Uterus (tissue), 4 donors: ENCODE data around the gene PRIM2. TPM values are rescaled to one million over a fixed set of nuclear protein-coding genes. Genes with fewer than 3 reads are reported as not detected.
A peak's percentile ranks its signal among the peaks of the same experiment; 100 is the strongest.
"Not testable (repeated sequence)": the region's sequence is repeated elsewhere in the genome, so short reads cannot be mapped to it uniquely, and the experiment has no call there.

ENCODE experiments used
- DNase-seq, 2 donors: peaks; one replicate each; pipeline ENCODE4 v3.0.0-alpha.2; 2019 to 2020
- H3K27ac ChIP-seq, 2 donors: fragments of 200-600 bp; sonication (generic); 1 replicate in 1 of 2; 2 replicates in 1 of 2; pipeline ENCODE4 v1.5.1; 2016 to 2018
- H3K27me3 ChIP-seq, 2 donors: fragments of 200-600 bp; sonication (generic); one replicate each; pipeline ENCODE4 v1.5.1; 2018 to 2019; ENCODE audit warnings: control low read depth in 1 of 2
- H3K36me3 ChIP-seq, 2 donors: fragments of 200-600 bp; sonication (generic); one replicate each; pipeline ENCODE4 v1.5.1; 2019; ENCODE audit warnings: control low read depth in 1 of 2
- H3K4me1 ChIP-seq, 2 donors: fragments of 200-600 bp; sonication (generic); one replicate each; pipeline ENCODE4 v1.5.1; 2018 to 2019; ENCODE audit warnings: control low read depth in 1 of 2
- H3K4me3 ChIP-seq, 2 donors: fragments of 200-600 bp; sonication (generic); 1 replicate in 1 of 2; 2 replicates in 1 of 2; pipeline ENCODE4 v1.5.1; 2018 to 2019; ENCODE audit warnings: mild to moderate bottlenecking in 1 of 2
- H3K9me3 ChIP-seq, 2 donors: fragments of 200-600 bp; sonication (generic); one replicate each; pipeline ENCODE4 v1.5.1; 2019; ENCODE audit warnings: control low read depth in 1 of 2
- POLR2A ChIP-seq, 2 donors: fragments of 450-650 bp; IDR thresholded peaks; one replicate each; pipeline ENCODE4 v1.6.1; 2016; ENCODE audit warnings: antibody characterized with exemption in 2 of 2, mild to moderate bottlenecking in 1 of 2, moderate library complexity in 1 of 2
- intact Hi-C: fragments of 100-400 bp; cut with DNase I; formaldehyde crosslinking; loops from one replicate; pipeline ENCODE4 v1.15.1; 2023; ENCODE audit warnings: low total_unique reads
- total RNA-seq, 4 donors: library from RNA; depleted of rRNA in 3 of 4; stranded (reverse); fragments of >200 nt in 3 of 4; gene quantifications; one replicate each; pipeline versions ENCODE4 v1.1.0 to v1.2.4, GENCODE V29; 2014 to 2023
- TF ChIP-seq, protein P1 (sequence below), 4 experiments: fragments of 200-600 bp in 2 of 4; fragments of 450-650 bp in 2 of 4; sonication (generic) in 2 of 4; IDR thresholded peaks; one replicate each; pipeline ENCODE4 v1.5.1; 2016 to 2019; ENCODE audit warnings: antibody characterized with exemption in 4 of 4, mild to moderate bottlenecking in 2 of 4, moderate library complexity in 1 of 4
- donor health status: DM: yes; HTN: yes; CAD: no.

Gene PRIM2
- total RNA-seq, 4 donors from 2014 or later, result 2.4 to 46.9 (median 23.1) TPM

DNA sequence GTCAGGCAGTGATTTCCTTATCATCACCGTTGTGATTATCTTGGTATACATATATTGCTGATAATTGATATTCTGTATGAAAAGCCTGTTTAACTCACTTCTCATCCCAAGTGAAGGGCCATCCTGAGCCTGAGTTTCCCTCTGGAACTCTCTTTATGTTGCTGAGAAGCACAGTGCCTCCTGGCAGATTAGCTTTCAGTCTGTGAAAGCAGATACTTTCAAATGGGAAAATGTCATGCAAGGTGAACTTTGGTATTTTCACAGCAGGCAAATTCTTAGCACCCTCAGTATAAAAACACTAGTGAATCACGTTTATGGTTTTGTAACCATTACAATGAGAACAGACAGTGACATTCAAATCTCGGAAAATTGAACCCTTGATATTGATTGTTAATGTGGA lies 151.6 kb downstream of the PRIM2 start:
- no peak for TF ChIP-seq POLR2A (IDR thresholded peaks at IDR 0.05)
- TF ChIP-seq, protein P1, sequence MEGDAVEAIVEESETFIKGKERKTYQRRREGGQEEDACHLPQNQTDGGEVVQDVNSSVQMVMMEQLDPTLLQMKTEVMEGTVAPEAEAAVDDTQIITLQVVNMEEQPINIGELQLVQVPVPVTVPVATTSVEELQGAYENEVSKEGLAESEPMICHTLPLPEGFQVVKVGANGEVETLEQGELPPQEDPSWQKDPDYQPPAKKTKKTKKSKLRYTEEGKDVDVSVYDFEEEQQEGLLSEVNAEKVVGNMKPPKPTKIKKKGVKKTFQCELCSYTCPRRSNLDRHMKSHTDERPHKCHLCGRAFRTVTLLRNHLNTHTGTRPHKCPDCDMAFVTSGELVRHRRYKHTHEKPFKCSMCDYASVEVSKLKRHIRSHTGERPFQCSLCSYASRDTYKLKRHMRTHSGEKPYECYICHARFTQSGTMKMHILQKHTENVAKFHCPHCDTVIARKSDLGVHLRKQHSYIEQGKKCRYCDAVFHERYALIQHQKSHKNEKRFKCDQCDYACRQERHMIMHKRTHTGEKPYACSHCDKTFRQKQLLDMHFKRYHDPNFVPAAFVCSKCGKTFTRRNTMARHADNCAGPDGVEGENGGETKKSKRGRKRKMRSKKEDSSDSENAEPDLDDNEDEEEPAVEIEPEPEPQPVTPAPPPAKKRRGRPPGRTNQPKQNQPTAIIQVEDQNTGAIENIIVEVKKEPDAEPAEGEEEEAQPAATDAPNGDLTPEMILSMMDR (IDR thresholded peaks at IDR 0.05), result no peak

DNA sequence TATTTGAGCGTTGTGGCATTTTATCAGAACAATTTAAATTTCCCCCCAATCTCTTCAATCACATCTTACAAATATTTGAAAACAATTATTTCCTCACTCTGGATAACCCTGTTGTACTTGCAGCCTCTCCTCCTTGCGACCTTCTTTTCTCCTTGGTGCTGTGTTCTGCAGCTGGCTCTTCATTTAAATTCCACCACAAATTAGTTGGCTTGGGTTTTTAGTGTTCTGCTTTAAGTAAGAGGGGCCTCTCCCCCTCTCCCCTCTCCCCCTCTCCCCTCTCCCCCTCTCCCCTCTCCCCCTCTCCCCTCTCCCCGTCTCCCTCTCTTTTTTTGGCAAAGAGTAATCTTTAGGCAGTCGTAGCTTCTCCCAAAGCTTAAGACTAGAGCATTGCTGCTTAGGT lies 152.7 kb downstream of the PRIM2 start:
- DNase-seq, H3K4me3 ChIP-seq, H3K27me3 ChIP-seq, H3K4me1 ChIP-seq, H3K9me3 ChIP-seq, H3K27ac ChIP-seq, H3K36me3 ChIP-seq, intact Hi-C loops: not testable (repeated sequence)

More for the DNA sequence above, 151.6 kb downstream of the PRIM2 start:
- Histone ChIP-seq H3K9me3 (no peaks in the 10 kb centered on the region), H3K4me1 (no peaks in the 10 kb centered on the region), H3K4me3 (no peak overlapping the region), H3K27ac (no peak overlapping the region), H3K36me3 (no peaks in the 10 kb centered on the region), H3K27me3 (no peaks in the 10 kb centered on the region)
- no peak for DNase-seq
- intact Hi-C loops, result no loop called here

DNA sequence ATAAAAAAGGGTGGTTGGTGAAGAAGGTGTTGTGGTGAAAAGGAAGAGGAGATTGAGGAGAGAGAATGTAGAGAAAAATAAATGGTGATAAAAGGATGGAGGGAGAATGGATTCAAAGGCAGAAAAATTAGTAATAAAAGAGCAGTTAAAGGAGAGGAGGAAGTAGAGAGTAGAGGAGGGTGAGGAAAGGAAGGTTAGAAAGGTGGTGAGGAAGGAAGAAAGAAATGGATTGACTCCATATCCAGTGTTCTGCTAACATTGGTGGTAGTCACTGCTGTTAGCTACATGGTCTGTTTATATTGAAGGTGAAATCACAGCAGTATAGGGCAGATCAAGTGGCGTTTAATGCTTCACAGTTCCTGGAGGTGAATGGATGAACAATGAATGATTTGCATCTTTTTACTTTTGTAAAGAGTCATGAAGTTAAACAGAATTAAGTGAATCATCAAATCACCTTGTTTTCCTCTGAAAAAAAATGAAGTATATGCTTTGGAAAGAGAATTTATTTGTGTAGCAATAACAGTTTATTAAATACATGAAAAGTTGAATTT lies 154.0 kb downstream of the PRIM2 start:
- H3K27me3 ChIP-seq, H3K4me1 ChIP-seq, H3K9me3 ChIP-seq, intact Hi-C loops, H3K36me3 ChIP-seq, DNase-seq, H3K4me3 ChIP-seq: not testable (repeated sequence)
- peak overlapping the region; percentile 73 to 87 for H3K27ac ChIP-seq

DNA sequence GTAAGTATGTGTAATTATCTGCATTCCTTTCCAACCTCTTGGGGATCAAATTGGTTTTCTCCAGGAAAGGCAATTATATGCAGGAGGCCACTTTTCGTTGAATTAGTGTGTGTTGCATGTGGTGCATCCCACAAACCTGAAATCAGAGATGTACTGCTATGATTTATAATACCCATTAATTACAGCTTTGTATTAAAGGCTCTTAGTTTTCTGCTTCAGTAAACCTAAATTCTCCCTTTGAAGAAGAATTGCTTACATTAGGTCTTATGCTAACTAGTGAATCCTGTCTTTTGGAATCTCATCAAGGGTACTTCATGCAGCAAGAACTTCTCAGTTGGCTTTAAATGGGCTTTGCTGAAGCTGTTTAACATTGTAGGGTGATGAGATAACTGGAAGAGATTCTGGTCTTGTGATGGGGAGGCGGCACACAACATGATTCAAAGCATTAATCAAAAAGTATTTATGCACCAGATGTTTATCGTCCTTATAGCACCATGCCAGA lies 155.5 kb downstream of the PRIM2 start:
- H3K4me3 ChIP-seq, H3K36me3 ChIP-seq, intact Hi-C loops, H3K4me1 ChIP-seq, H3K9me3 ChIP-seq, H3K27me3 ChIP-seq: not testable (repeated sequence)
- DNase-seq, result peak in 1 of 2 donors; percentile 54
- peak overlapping the region; percentile 73 to 87 for H3K27ac ChIP-seq

DNA sequence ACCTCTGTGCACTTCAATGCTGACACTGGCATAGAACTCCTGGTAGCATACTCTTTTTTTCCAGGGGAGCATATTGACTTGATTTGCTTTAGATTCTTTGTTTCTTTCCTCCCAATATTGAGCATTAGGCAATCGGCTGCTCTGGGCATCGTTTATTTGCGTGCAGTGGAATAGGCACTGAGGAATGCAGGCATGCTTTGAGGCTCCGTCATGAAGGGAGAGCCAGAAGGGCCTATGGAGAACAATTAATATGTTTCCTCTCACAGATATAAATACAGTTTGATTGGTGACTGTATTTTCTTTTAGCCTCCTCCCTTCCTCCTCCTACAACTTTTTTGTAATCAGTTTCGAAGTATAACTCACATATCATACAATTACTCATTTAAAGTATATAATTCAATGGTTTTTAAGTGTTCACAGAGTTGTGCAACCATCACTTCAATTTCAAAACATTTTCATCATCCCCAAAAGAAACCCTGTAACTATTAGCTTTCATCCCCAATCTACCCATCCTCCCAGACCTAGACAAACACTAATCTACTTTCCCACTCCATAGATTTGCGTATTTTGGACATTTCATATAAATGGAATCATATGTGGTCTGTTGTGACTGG lies 157.5 kb downstream of the PRIM2 start:
- intact Hi-C loops, H3K9me3 ChIP-seq, H3K4me1 ChIP-seq, DNase-seq, H3K27me3 ChIP-seq, H3K36me3 ChIP-seq, H3K27ac ChIP-seq, H3K4me3 ChIP-seq: not testable (repeated sequence)

DNA sequence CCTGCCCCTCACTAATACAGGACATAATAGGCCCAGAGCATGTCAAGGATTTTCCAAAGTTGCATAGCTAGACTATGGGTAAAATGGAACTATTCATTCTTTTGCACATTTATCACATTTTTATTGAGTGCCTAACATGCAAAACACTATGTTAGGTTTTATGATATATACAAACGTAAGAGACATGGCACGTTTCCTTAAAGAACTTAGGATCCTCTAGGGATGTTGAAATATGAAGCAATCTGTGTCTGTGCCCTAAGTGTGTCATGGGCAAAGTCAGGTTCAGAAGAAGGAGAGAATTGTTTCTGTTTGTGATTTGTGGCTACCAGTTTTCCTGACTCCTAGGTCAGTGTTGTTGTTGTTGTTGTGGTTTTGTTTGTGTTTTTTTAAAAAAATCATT lies 158.2 kb downstream of the PRIM2 start:
- intact Hi-C loops, H3K36me3 ChIP-seq, H3K9me3 ChIP-seq, H3K4me3 ChIP-seq, H3K27ac ChIP-seq, H3K4me1 ChIP-seq, H3K27me3 ChIP-seq, DNase-seq: not testable (repeated sequence)

DNA sequence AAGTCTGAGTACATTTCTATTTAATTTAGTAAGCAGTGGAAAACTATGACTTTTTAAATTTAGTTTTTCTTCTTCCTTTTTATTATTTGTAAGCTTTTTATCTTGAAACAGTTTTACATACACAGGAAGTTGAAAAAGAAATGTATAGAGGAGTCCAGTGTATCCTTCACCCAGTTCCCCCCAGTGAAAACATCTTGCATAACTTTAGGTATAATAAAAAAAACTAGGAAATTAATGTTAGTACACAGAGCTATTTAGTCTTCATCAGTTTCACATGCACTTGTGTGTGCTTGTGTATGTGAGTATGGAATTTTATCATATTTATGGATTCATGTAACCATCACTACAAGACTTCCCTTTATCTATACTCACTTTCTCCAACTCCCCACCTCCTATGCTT lies 162.8 kb downstream of the PRIM2 start:
- H3K27ac ChIP-seq, result peak overlapping the region in 1 of 2 donors; percentile 81
- H3K9me3 ChIP-seq, H3K4me1 ChIP-seq, H3K36me3 ChIP-seq, DNase-seq, H3K4me3 ChIP-seq, H3K27me3 ChIP-seq, intact Hi-C loops: not testable (repeated sequence)

DNA sequence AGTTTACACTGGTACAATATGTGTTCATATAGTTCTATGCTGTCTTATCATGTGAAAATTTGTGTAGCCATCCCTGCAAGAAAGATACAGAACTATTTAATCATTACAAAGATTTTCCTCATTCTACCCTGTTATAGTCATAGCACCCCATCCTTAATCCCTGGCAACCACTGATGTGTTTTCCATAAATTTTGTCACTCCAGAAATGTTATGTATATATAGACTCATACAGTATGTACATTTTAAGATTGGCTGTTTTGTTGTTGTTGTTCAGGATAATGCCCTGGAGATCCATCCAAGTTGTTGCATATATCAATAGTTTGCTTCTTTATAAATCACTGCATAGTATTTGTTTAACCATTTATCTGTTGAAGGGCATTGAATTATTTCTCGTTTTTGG lies 163.7 kb downstream of the PRIM2 start:
- intact Hi-C loops, DNase-seq, H3K9me3 ChIP-seq: not testable (repeated sequence)

DNA sequence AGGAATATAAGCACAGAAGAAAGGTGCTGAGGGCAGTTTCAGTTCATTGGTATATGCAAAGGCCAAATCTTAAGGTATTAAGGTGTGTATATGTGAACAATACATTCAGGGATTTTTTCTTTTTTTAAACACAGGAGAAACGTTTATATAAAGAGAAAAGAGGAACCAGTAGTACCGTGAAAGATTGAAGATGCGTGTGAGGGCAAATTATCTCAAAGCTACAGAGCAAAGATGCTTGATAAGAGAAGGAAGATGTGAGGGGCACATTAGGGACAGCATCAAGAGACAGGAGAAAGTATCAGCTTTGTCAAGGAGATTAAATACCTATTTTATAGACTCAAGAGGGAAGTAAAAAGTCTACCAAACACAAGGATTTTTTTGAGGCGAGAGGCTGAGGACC lies 165.0 kb downstream of the PRIM2 start:
- H3K4me1 ChIP-seq, DNase-seq, H3K4me3 ChIP-seq, H3K27ac ChIP-seq, H3K27me3 ChIP-seq, H3K36me3 ChIP-seq, H3K9me3 ChIP-seq, intact Hi-C loops: not testable (repeated sequence)

More for the DNA sequence above, 163.7 kb downstream of the PRIM2 start:
- H3K4me3 ChIP-seq, H3K4me1 ChIP-seq, H3K27me3 ChIP-seq, H3K36me3 ChIP-seq, H3K27ac ChIP-seq: not testable (repeated sequence)

DNA sequence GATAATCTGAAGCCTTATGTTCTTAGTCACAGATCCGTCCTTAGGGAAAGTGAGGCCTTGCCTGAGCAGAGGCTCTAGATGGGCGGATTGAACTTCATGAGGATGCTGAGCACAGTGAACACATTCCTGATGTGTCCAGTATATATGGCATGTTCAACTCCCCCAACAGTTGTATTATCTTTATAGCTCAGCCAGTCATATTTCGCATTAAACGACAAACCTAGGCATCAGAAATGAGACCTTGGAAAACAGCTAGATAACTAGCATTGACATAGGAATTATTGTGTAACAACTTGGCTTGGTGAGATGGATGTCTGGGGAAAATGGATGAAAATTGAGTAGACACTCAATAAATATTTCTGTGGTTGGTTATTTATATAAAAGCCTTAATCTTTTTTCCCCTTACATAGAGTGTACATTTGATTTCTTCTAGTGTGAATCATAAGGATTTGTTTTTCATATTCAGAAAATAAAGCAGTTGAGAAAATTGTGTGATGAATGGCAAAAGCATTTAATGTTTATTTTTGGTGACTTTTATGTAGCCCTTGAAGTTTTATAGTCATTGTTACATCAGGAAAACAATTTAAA lies 169.2 kb downstream of the PRIM2 start:
- H3K4me3 ChIP-seq, H3K27me3 ChIP-seq, intact Hi-C loops, DNase-seq, H3K4me1 ChIP-seq, H3K9me3 ChIP-seq, H3K36me3 ChIP-seq: not testable (repeated sequence)
- H3K27ac ChIP-seq, result peak overlapping the region; percentile 12 to 59

DNA sequence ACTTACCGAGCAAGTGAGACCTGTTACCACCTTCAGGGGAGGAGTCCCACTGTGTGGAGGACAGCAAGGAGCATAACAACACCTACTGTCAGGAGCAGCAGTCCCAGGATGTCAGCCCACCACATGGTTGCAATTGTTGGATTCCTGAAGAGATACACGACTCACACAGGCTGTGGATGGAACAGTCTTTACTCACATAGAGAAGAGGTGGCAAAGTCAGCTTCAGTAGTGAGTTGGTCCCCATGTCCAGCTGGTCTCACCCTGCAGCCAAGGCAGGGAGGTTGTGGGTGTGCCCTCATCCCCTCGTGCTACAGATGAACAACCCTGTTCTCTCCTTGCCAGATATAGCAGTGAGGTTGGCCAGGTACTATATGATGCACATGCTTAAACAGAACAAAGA lies 171.1 kb downstream of the PRIM2 start:
- H3K27ac ChIP-seq, H3K36me3 ChIP-seq, intact Hi-C loops, H3K9me3 ChIP-seq, H3K27me3 ChIP-seq, H3K4me3 ChIP-seq, H3K4me1 ChIP-seq, DNase-seq: not testable (repeated sequence)

DNA sequence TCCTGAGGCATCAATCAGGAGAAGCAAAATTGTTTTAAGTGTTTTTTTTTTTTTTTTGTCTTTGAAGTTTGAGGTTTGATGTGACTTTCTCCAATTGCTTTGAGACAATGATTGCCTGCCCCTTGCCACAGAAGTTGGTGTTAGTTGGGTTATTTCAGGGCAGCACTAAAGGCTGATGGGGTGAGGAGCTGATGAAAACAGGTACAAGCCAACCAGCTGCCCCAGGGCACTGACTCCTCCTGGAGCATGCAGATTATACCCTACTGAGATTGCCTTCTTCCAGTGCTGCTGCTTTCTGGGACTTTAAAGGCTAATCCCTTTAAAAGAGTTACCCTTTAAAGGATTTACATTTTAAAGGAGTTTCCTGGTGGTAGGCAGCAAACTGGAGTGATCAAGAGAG lies 172.5 kb downstream of the PRIM2 start:
- H3K27ac ChIP-seq, H3K4me1 ChIP-seq, H3K9me3 ChIP-seq, DNase-seq, H3K27me3 ChIP-seq, intact Hi-C loops, H3K36me3 ChIP-seq, H3K4me3 ChIP-seq: not testable (repeated sequence)
